Activated CD8-positive, alpha-beta memory T cell treated with anti-CD3 and anti-CD28 coated beads, Interleukin-2, amount 50 U/mL, for 24 hours (primary cell): Measurements from ENCODE around the gene GRB10.

Experiments used
- DNase-seq: peaks from one replicate; pipeline ENCODE4 v3.0.0-alpha.2; 2020; ENCODE audit errors: extremely low read depth

Gene GRB10

DNA sequence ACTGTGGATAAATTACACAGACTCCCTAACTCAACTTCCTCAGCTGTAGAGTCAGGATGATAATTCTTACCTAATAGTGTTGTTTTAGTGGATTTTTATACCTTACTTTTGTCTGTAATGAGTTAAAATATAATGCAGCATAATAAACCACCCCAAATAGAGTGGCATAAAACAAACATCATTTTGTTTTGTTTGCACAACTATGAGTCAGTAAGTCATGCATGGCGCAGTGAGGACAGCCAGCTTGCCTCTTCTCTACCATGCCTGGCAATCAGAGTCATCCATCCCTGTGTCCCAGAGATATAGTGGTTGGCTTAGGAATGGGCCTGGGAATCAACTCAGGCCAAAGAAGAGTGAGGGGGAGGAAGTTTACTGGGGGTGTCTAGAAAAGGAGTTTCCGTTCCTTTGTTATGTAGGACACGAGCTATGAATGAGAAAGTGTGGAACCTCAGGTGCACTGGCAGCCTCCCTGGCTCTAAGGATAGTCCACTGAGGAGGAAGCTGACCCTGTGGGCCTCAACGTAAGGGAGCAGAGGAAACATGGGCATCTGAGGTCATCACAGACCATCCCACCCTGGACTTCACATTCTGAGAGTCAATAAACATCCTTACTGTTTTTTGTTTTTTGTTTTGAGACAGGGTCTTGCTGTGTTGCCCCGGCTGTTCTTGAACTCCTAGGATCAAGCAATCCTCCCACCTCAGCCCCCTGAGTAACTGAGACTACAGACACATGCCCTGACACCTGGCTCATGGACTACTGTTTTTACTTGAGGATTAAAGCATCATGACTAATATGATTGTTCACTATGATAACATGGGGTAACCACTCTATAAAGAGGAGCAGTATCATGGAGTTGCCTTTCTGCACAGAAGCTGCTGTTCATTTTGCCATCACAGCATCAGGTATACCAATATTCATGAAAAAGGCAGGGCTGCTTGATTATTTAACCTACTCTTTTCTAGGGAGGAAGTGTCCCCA is 21.0 kb upstream of the GRB10 start:
- DNase-seq: no peak

DNA sequence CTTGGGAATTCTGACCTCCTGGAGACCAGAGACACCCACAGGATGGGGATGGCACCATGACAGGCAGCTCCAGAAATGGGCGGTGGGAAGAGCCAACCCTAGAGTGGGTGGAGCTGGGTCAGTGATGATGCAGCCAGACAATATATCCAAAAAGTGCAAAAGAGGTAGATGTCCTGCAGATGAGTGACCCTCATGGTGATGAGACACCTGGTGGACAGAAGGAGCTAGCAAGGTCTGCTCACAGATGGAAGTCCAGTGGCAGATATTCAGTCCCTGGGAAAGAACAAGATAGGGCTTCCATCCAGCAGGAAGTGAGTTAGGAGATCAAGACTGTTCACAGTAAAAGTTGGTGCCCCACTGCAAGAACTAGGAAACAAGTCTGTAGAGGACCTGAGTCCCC is 19.2 kb upstream of the GRB10 start:
- DNase-seq: no peak

DNA sequence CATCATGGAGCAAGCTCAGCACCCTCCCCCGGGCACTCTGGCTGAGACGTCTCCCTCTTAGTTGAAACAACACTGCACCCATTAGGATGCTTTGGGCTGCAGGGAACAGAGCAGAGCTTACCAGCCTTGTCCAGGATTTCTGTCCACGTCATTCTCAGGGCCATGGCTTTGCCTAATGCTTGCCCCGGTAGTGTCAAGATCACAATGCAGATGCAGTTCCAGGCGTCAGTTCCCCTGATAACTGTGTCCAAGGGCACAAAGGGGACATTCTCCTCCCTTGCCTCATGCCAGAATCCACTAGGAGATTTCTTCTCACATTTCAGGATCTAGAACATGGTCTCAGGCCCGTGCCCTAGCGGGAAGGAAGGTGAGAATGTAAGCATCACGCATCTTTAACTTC is 17.2 kb upstream of the GRB10 start:
- no peak for DNase-seq

DNA sequence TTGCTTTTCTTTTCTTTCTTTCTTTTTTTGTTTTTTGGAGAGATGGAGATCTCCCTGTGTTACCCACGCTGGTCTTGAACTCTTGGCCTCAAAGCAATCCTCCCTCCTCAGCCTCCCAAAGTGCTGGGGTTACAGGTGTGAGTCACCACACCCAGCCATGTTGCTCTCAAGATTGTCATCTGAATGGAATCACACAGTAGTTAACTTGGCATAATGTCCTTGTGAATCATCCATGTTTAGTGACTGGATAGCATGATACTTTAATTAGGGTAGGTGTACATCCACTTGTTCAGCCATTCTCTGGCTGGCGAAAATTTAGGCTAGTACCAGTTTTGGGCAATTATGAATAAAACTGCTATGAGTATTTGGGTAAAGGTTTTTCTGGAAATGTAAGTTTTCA is 15.4 kb upstream of the GRB10 start:
- no peak for DNase-seq

DNA sequence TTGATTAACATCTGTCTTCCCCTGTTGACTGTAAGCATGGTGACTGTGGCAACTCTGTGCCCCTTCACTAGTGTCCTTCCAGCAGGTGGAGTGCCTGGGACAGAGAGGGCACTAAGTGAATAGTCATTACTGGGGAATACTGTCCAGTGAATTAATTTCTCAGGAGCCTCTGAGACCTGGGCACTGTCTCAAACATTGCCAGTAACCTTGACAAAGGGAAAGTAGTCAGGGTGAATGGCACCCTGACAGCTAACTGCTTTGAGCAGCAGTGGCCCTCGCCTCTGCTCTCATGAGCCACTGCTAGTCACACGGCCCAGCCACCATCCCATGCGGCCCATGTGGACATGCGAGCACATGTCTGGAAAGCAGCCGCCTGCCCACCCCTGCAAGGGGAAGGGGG is 13.1 kb upstream of the GRB10 start:
- DNase-seq: no peak

DNA sequence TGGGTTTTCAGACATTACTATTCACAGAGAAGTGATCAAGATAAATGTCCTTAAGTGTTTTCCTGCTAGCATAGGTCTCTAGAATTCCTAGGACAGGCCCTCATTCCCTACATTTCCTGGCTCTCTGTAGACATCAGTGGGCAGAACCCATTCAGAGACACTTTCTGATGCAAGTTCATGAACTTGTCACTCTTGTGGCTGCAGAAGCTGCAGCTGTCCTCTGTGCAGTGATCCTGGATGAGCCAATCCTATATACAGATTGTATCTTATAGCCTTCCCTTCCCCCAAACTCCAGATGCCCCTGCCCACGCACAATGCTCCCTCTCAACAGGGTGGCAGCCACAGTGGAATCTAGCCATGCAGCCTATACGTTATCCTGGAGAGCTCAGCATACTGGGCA is 12.6 kb upstream of the GRB10 start:
- no peak for DNase-seq

DNA sequence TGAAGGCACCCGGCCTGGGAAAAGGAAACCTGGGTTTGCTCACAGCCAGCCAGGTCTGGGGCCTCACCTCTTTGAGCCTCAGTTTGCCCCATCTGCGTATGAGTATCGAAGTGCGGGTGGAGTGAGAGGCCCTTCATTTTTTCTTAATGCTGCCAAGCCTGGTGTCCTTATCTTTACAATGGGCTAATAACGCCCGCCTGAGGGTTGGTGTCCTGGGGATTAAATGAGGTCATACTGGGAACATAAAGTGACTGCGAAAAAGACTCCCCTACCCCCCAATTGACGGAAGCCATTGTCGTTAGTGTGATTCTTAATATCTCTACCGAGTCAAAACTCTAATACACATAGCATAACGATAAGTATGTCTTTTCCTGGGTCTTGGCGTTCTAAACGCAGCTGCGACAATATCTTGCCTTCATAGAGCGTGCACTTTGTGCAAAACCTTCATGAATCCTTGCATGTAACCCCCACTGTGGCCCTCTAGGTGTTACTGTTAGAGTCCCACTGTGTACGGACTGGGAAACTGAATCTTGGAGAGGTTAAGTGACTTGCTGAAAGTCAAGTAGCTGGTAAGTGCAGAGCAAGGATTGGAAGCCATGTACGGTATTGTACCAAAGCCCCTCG is 11.4 kb upstream of the GRB10 start:
- DNase-seq: no peak

DNA sequence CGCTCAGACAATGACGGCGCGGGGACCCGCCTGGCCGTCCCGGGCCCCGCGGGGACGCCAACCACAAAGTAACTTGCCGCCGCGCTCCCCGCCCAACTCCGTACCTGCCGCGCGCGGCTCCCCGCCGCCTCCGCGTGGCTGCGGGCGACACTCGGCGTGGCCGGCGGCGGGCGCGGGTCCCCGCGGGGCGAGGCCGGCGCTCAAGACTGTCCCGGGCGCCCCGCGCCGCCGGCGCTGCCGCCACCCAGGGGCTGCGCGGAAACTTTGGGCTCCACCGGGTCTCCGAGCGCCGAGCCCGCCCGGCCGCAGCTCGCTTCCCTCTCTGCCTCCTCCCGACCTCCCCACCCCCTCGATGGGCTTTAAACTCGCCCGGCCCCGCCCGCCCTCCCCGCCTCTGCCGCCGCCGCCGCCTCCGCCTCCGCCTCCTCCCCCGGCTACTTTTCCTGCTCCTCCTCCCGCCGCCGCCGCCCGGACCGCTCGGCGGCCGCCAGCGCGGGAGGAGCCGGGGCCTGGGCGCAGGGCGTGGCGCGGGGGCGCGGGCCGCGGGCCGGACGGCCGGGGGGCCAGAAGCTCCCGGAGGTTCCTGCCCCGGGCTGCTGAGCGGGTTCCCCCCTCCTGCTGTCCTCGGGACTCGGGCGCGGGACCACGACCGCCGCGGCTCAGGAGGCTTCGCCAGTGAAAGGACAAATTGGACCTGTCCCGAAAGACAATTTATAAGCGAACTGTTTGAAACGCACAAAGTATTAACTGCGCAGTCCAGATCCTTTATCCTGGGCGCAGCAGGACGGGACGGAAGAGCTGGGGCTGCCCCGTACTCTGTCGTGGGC is 10.6 kb upstream of the GRB10 start:
- DNase-seq: no peak

DNA sequence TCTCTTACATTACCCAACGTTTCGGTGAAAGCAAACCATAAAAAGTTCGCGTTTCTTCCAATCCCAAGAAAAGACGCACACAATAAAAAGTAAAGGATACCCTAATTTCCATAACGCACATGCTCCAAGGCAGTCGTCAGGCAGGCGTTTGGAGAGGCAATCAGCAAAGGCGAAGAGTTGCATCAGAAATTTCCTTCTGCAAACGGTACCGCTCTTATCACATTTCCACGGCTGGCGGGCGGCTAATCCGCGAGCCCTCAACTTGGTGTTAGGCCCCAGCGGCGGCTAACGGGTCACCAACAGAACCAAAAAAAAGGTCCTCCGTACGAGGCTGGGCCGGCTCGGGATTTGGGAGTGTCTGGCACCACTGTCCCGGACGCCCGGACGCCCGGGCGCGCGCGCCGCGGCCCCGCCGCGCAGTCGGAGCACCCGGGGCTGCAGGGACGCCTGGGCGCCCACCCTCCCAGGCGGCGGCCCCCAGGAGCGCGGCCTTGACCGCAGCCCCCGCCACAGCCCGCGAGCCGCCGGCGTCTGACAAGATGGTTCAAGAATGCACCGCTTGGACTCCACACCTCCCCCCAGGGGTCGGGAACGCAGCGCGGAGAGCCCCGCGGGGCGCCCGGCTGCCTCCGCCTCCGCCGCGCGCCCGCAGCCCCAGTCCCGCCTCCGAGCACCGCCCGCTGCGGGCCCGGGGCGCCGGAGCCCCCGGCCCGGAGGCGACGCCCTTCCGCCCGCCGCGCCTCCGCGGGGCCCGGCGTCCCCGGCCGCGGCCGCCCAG is 9.8 kb upstream of the GRB10 start:
- DNase-seq: no peak

DNA sequence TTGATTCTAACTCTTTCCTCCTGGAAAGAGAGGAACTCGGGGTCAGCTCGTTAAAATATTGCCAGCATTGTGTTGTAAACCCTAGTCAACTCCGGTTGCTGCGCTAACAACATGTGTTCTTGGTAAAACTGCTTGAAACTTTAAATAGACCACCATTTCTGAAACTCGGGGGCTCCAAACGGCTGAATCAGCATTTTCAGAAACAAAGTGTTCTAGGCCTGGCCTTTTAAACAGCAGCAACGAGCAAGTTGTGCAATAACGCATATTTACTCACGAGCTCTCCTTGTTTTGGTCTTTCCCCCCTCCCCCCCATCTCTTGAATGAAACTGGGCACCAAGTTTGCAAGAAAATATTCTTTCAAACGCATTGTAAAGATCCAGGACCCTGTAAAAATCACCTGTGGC is 9.2 kb upstream of the GRB10 start:
- DNase-seq: no peak

DNA sequence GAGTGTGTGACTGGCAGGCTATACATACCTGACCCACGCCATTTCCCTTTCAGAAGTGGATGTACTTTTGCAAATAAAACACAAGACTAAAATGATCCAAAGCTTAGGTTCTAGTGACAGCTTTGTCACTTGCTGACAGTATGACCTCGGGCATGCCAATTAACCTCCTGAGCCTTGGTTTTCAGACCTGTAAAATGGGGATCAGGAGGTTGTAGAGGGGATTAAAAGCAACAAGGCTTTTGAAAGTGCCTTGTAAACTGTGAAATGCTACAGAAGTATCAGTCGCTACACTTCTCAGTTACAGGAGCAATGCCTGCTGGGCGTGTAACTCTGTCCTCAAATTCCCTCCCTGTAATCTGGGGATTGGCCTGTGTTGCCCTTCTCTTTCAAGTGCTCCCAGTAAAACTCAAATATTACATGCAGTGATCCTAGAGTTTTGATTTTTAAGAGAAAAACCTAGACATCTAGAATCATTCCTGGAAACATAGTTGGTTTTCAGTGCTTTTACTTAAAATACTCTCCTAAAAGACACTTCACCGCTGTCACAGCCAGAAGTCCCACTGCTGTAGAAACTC is 8.8 kb upstream of the GRB10 start:
- DNase-seq: no peak

DNA sequence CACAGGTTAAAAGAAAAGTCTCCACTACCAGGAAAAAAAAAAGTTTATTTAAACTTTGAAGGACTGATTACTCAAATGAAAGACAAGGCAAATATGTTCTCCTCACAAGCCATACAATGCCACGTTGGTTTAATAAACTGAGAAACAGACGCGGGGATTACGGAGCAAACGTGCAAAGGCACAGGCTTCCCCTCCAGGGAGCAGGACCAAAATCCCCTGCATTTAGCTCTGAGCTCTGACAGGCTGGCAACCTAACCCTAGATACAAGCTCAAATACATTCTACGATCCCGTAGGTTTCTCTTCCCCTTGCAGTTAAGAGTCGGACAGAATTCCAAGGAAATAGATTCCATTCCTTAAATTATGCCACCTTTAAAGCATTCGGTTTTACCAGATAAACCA is 7.7 kb upstream of the GRB10 start:
- no peak for DNase-seq

DNA sequence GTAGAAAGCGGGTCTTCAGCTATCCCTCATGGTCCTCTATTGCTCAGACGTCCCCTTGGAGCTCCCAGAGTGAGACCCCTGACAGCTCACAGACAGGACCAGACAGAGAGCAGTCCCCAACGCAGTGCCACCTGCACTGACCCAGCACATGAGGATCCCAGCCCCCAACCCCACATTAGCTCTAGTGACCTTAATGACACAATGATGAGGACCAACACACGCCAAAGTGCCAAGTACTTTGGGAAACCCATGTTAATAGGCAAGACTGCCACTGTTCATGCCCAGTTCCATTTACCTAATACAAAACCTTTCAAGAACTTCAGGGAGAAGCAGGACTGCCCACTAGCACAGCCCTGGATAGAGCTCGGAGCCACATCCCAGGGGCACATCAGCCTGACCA is 5.7 kb upstream of the GRB10 start:
- DNase-seq: no peak

DNA sequence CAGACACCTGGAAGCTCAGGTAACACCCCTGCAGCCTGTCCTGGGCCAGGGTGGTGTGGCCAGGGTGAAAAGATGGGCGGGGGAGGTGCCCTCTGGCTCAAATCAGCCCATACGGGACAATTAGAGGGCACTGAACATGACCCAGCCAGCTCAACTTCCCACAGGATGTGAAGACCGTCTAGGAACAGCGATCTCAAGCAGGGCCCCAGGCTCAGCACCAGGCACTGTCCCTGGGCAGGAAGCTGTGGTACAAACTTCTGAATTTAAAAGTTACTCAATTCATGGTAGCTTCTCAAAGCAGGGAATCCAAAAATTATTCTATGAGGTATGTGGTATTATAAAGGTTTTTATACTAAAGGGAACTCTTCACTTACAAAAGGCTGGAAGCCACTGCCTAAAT is 5.1 kb upstream of the GRB10 start:
- no peak for DNase-seq

DNA sequence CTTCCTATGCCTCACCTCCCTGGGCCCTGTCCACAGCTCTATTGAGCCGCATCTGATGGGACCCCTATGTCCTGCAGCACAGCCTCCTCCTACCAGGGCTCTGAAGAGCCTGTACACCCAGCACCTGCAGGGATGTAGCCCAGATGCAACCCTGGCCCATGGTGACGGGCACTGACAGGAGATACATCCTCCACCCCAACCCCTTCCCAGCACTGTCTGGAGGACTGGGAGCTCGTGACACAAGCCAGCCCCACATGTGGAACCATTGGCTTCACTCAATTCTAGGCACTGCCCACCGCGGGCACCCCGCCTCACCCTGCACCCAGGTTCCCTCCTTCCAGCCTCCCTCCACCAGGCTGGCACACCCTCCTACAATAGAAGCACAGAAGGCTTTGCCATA is 2.6 kb upstream of the GRB10 start:
- no peak for DNase-seq

DNA sequence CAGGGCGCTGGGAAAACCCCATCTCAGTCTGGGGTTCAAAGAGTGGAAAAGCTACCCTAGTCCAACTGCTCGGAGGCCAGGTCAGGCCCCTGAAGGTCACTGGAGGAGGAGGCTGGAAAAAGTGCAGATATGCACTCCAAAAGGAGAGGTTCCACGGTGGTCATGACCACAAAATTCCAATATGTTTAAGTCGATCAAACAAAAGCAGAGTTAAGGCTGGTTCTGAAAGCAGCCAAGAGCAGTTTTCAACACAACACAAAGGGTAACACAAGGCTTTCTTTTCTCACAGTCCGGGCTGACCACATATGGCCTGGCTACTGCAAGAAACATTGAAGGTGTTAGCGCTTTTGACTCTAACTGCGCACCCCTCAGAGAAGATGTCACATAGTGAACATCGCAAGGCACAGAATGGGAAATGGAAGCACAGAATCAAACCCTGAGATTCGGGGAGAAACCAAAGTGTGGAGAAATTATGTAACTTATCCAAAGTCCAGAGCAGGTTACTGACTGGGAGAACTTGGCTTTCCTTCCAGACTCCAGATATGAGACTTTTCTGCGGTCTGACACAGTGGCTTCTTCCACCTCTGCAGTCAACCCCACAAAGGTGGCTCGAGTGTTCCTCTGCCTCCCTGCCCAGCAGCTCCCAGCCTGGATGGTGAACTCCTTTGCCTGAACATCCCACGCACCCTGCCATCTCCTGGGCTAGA is 1.3 kb upstream of the GRB10 start:
- DNase-seq: no peak

DNA sequence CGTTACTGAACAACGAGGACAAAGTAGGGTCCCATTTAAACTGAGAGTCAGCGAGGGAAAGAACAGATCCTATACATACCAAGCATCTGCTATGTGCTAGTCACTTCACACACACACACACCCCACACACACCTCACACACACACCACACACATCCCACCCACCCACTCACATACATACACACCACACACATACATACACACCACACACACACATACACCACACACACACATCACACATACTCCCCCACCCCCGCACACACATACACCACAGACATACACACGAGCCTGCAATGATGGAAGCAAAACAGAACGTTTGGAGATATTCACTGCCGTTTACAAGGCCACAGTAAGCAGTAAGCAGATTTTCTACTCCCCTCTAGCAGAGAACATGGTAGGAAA is 607 bp upstream of the GRB10 start:
- no peak for DNase-seq

DNA sequence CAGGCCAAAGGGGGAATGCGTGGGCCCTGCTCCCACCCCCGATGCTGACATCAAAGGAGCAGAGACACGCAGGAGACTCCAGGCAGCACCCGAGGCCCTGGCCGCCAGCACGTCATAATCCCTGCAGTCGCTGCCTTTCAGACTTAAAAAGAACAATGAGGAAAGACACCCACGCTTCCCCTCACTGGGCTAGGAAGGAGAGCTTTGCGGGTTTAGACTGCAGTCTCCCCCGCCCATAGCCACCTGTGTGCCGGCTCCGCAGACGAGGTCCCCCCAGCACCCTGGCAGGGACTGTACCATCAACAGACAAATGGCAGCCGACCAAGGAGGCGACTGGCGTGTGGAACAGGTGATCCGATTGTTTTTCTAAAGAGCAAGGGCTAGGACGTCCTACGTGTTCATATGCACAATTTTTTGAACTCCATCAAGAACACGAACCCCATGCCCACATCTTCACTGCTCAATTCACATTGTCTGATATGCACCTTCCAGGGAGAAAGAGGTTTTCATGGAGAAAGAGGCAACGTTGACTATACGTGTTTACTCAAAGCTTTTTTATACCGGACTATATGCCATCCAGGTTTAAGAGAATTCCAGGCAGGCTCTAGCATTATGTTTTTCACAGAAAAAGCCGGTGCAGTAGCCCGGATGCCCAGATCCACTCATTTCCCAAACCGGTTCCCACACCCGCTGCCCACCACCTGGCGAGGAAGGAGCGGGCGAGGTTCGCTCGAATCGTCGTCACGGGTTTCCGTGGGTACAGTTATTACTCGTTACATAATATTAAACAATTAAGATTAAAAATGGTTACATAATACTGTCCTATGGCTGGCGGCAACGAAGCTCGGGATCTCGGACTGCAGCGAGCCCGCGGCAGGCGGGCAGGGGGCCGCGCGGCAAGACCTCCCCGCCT is 1.1 kb downstream of the GRB10 start:
- no peak for DNase-seq

DNA sequence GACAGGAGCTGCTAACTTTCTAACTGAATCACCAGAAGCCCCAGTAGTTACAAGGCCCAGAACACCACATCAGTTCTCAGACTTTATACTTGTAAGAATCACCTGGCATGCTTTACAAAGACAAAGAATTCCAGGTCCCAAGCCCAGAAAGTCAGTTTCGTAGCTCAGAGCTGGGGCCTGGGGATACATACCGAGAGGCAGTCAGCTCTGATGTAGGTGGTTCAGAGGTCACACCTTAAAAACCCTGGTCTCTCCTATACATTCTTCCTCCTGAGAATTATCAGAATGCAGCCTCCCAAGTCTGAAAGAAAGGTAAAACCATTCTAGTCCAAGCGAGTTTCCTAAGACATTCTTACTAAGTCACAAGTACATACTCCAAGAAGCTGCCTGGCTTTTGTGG is 2.3 kb downstream of the GRB10 start:
- no peak for DNase-seq

DNA sequence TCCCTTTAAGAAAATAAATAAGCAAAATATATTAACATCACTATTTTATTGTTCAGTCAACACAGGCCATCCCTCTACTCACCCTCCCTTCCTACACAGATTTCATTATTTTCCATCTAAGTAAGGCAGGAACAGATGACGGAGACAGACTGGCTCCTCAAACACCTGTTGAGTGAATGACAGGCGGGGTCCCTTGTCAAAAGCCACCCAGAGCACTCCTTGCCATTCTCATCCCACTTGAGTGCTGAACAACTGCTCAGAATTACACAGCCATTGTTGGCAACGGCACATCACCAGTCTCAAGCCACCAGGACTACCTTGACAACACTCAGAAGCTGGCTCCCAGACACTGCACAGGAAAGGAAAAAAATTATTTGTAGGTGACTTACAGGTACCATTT is 3.3 kb downstream of the GRB10 start:
- DNase-seq: no peak
